Neural cell (in vitro differentiated cells): ENCODE measurements around the gene AKAP9. TPM values are rescaled to one million over a fixed set of nuclear protein-coding genes. Genes with fewer than 3 reads are reported as not detected.

Source experiments
- H2AFZ ChIP-seq: fragments of 200-600, 300-800 bp; sonication (generic), shearing (Covaris generic); 2 replicates; pipeline ENCODE4 v1.6.0; 2014; ENCODE audit warnings: low read depth, mild to moderate bottlenecking, antibody characterized with exemption, low read length, moderate library complexity
- H3F3A ChIP-seq: fragments of 200-600 bp; shearing (Covaris generic); 2 replicates; pipeline ENCODE4 v1.6.1; 2016; ENCODE audit warnings: mild to moderate bottlenecking, moderate library complexity, mixed read lengths, antibody characterized with exemption, low read length; ENCODE audit not compliant: insufficient read depth, poor library complexity, severe bottlenecking
- H3K27ac ChIP-seq: fragments of 200-600, 300-800 bp; sonication (generic), shearing (Covaris generic); 2 replicates; pipeline ENCODE4 v1.5.1; 2014; ENCODE audit warnings: mild to moderate bottlenecking, low read length, moderate library complexity
- H3K27me3 ChIP-seq: fragments of 300-800, 200-600 bp; sonication (generic), shearing (Covaris generic); 2 replicates; pipeline ENCODE4 v1.6.0; 2014; ENCODE audit warnings: mild to moderate bottlenecking, low read depth, low read length, moderate library complexity; ENCODE audit not compliant: insufficient read depth
- H3K36me3 ChIP-seq: fragments of 300-800, 200-600 bp; sonication (generic), shearing (Covaris generic); 2 replicates; pipeline ENCODE4 v1.5.1; 2014; ENCODE audit warnings: mild to moderate bottlenecking, antibody characterized with exemption, low read length, moderate library complexity; ENCODE audit not compliant: insufficient read depth
- H3K4me2 ChIP-seq: fragments of 300-800, 200-600 bp; sonication (generic), shearing (Covaris generic); 2 replicates; pipeline ENCODE4 v1.6.0; 2014; ENCODE audit warnings: mild to moderate bottlenecking, low read length
- H3K4me3 ChIP-seq: fragments of 300-800, 200-600 bp; sonication (generic), shearing (Covaris generic); 2 replicates; pipeline ENCODE4 v1.5.1; 2014; ENCODE audit warnings: mild to moderate bottlenecking, low read length, moderate library complexity
- H3K79me2 ChIP-seq: fragments of 200-600 bp; shearing (Covaris generic); replicated peaks from 2 replicates; pipeline ENCODE4 v1.6.0; 2014; ENCODE audit warnings: mild to moderate bottlenecking, low read length, moderate library complexity; ENCODE audit not compliant: insufficient read depth
- H3K9ac ChIP-seq: fragments of 300-800, 200-600 bp; sonication (generic), shearing (Covaris generic); 2 replicates; pipeline ENCODE4 v1.6.1; 2016; ENCODE audit warnings: mild to moderate bottlenecking, low read length, mixed read lengths
- H3K9me2 ChIP-seq: fragments of 200-600 bp; shearing (Covaris generic); 2 replicates; pipeline ENCODE4 v1.6.1; 2016; ENCODE audit warnings: mild to moderate bottlenecking, low read length, mixed read lengths; ENCODE audit not compliant: insufficient read depth
- H3K9me3 ChIP-seq: fragments of 200-600, 300-800 bp; sonication (generic), shearing (Covaris generic); 2 replicates; pipeline ENCODE4 v1.6.1; 2016; ENCODE audit warnings: mild to moderate bottlenecking, mixed run types, low read length, moderate library complexity, mixed read lengths
- H4K20me1 ChIP-seq: fragments of 200-600 bp; shearing (Covaris generic); 2 replicates; pipeline ENCODE4 v1.6.1; 2016; ENCODE audit warnings: mild to moderate bottlenecking, mixed run types; ENCODE audit not compliant: insufficient read depth
- EP300 ChIP-seq: fragments of 450-650 bp; conservative IDR thresholded peaks from 2 replicates; pipeline ENCODE4 v1.6.1; 2014; ENCODE audit warnings: antibody characterized with exemption, mild to moderate bottlenecking, moderate library complexity; ENCODE audit not compliant: poor library complexity, severe bottlenecking
- MXI1 ChIP-seq: fragments of 450-650 bp; conservative IDR thresholded peaks from 2 replicates; pipeline ENCODE4 v1.6.1; 2014; ENCODE audit warnings: antibody characterized with exemption, mild to moderate bottlenecking; ENCODE audit not compliant: poor library complexity, severe bottlenecking
- POLR2AphosphoS5 ChIP-seq: IDR thresholded peaks from 2 replicates; pipeline ENCODE4 v1.6.1; 2012
- RAD21 ChIP-seq: fragments of 450-650 bp; conservative IDR thresholded peaks from 2 replicates; pipeline ENCODE4 v1.6.1; 2014; ENCODE audit warnings: antibody characterized with exemption, mild to moderate bottlenecking, moderate library complexity
- TAF1 ChIP-seq: IDR thresholded peaks from 2 replicates; pipeline ENCODE4 v1.6.1; 2012; ENCODE audit warnings: low read depth
- polyA plus RNA-seq: library from polyadenylated mRNA; depleted of rRNA; stranded (reverse); fragments of >200 nt; gene quantifications from 2 replicates; pipeline ENCODE4 v1.2.3, GENCODE V29; 2014
- TF ChIP-seq, protein P1 (sequence below): IDR thresholded peaks from 2 replicates; pipeline ENCODE4 v1.6.1; 2012; ENCODE audit warnings: borderline replicate concordance
- TF ChIP-seq, protein P2 (sequence below): fragments of 450-650 bp; IDR thresholded peaks from 2 replicates; pipeline ENCODE4 v1.5.1; 2014; ENCODE audit warnings: antibody characterized with exemption, mild to moderate bottlenecking, moderate library complexity; ENCODE audit not compliant: poor library complexity, severe bottlenecking

AKAP9 gene
- polyA plus RNA-seq, 1 donor from 2014 or later, result 120 TPM

DNA sequence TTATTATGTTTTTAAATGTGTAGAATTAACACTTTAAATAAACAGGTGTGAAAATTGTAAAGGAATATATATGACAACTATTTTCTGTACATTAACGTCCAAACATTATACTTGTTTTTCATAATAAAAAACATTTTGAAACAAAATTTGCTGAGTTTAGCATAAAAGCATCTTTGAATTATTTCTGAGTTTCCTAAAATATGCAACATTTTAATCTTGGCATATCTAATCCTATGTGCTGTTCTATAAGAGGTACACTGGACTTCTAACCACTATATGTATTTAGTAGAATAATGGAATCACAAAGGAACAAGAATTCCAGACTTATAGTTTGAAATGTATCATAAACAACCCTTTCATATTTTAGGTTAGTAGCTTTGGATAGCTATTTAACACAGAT lies 16.6 kb downstream of the AKAP9 start:
- no peaks in the 10 kb centered on the region for H3F3A ChIP-seq
- no peaks in the 10 kb centered on the region for H3K9me3 ChIP-seq
- H3K36me3 ChIP-seq, result peaks cover 9% of the 10 kb centered on the region
- H3K27me3 ChIP-seq, result no peaks in the 10 kb centered on the region
- H3K9me2 ChIP-seq, result no peaks in the 10 kb centered on the region
- H3K4me2 ChIP-seq, result no peak overlapping the region
- H4K20me1 ChIP-seq, result peaks cover 10% of the 10 kb centered on the region
- H3K79me2 ChIP-seq, result peaks cover 89% of the 10 kb centered on the region
- H2AFZ ChIP-seq, result no peak overlapping the region
- H3K4me3 ChIP-seq, result no peak overlapping the region
- H3K27ac ChIP-seq, result no peak overlapping the region
- TF ChIP-seq EP300 (no peak), TAF1 (no peak)
- TF ChIP-seq, protein P1, sequence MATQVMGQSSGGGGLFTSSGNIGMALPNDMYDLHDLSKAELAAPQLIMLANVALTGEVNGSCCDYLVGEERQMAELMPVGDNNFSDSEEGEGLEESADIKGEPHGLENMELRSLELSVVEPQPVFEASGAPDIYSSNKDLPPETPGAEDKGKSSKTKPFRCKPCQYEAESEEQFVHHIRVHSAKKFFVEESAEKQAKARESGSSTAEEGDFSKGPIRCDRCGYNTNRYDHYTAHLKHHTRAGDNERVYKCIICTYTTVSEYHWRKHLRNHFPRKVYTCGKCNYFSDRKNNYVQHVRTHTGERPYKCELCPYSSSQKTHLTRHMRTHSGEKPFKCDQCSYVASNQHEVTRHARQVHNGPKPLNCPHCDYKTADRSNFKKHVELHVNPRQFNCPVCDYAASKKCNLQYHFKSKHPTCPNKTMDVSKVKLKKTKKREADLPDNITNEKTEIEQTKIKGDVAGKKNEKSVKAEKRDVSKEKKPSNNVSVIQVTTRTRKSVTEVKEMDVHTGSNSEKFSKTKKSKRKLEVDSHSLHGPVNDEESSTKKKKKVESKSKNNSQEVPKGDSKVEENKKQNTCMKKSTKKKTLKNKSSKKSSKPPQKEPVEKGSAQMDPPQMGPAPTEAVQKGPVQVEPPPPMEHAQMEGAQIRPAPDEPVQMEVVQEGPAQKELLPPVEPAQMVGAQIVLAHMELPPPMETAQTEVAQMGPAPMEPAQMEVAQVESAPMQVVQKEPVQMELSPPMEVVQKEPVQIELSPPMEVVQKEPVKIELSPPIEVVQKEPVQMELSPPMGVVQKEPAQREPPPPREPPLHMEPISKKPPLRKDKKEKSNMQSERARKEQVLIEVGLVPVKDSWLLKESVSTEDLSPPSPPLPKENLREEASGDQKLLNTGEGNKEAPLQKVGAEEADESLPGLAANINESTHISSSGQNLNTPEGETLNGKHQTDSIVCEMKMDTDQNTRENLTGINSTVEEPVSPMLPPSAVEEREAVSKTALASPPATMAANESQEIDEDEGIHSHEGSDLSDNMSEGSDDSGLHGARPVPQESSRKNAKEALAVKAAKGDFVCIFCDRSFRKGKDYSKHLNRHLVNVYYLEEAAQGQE, result no peak
- TF ChIP-seq, protein P2, sequence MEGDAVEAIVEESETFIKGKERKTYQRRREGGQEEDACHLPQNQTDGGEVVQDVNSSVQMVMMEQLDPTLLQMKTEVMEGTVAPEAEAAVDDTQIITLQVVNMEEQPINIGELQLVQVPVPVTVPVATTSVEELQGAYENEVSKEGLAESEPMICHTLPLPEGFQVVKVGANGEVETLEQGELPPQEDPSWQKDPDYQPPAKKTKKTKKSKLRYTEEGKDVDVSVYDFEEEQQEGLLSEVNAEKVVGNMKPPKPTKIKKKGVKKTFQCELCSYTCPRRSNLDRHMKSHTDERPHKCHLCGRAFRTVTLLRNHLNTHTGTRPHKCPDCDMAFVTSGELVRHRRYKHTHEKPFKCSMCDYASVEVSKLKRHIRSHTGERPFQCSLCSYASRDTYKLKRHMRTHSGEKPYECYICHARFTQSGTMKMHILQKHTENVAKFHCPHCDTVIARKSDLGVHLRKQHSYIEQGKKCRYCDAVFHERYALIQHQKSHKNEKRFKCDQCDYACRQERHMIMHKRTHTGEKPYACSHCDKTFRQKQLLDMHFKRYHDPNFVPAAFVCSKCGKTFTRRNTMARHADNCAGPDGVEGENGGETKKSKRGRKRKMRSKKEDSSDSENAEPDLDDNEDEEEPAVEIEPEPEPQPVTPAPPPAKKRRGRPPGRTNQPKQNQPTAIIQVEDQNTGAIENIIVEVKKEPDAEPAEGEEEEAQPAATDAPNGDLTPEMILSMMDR, result no peak
- no peak overlapping the region for H3K9ac ChIP-seq

DNA sequence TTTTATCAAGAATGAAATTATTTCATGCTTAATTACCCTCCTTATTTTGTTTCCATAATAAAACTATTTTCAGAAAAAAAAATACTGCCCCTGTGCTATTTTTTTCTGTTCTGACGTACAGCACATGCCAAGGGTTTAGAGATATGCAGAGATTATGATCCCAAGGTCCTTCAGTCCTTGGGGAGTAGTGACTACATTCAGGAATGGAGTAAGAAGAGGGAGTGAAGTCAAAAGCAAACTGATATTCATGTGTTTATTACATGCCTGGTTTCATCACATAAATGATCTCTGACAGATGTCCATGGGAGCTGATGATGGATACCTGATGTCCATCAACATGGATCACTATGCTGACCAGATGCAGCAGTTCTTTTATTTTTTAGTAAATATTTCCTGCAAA lies 17.2 kb downstream of the AKAP9 start:
- H2AFZ ChIP-seq, result no peak overlapping the region
- TF ChIP-seq, protein P1, result no peak
- TF ChIP-seq MXI1, result no peak
- no peak for TF ChIP-seq RAD21
- no peak for TF ChIP-seq POLR2AphosphoS5
- no peak for TF ChIP-seq EP300
- no peak overlapping the region for H3K27ac ChIP-seq
- H3K36me3 ChIP-seq, result peaks cover 9% of the 10 kb centered on the region
- H4K20me1 ChIP-seq, result peaks cover 10% of the 10 kb centered on the region
- no peak overlapping the region for H3K4me2 ChIP-seq
- H3F3A ChIP-seq, result no peaks in the 10 kb centered on the region
- H3K9me2 ChIP-seq, result no peaks in the 10 kb centered on the region
- no peaks in the 10 kb centered on the region for H3K27me3 ChIP-seq
- H3K9me3 ChIP-seq, result no peaks in the 10 kb centered on the region
- no peak overlapping the region for H3K4me3 ChIP-seq
- H3K79me2 ChIP-seq, result peaks cover 90% of the 10 kb centered on the region
- H3K9ac ChIP-seq, result no peak overlapping the region
